ENCODE measurements around the gene PSMD2. TPM values are rescaled to one million over a fixed set of nuclear protein-coding genes. Genes with fewer than 3 reads are reported as not detected.

Gene PSMD2
- polyA plus RNA-seq, 1 donor from 2014 or later, result 319 TPM

DNA sequence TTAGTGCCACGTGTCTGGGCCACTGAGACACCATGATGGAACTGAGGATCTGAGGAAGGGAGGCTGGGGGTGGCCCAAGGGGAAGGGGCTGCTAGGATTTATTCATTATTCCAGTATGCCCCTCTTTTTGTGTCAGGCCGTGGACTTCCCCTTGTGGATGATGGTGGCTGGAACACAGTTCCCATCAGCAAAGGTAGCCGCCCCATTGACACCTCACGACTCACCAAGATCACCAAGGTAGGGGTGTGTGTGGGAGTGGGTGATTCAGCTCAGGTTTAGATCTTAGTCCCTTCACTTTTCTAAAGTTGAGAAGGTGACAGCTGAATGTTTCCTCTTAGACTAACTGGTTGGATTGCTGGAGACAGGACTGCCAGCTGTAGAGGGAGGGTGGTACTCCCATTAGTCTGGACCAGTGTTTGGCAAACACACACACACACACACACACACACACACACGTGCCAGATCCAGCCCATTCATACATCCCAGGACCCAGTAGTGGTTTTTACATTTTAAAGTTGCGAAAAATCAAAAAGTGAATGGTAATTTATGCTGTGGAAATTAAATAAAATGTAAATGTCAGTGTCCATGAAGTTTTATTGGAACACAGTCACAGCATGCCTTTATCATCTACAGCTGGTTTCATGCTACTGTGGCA lies 26.8 kb downstream of the PSMD2 start:
- TF ChIP-seq EZH2 (IDR thresholded peaks at IDR 0.05; ENCODE audit: borderline replicate concordance, insufficient read depth, low read length, poor library complexity, severe bottlenecking) (no peak), MXI1 (conservative IDR thresholded peaks at IDR 0.05; ENCODE audit: poor library complexity, severe bottlenecking) (no peak)
- TF ChIP-seq, protein P1, sequence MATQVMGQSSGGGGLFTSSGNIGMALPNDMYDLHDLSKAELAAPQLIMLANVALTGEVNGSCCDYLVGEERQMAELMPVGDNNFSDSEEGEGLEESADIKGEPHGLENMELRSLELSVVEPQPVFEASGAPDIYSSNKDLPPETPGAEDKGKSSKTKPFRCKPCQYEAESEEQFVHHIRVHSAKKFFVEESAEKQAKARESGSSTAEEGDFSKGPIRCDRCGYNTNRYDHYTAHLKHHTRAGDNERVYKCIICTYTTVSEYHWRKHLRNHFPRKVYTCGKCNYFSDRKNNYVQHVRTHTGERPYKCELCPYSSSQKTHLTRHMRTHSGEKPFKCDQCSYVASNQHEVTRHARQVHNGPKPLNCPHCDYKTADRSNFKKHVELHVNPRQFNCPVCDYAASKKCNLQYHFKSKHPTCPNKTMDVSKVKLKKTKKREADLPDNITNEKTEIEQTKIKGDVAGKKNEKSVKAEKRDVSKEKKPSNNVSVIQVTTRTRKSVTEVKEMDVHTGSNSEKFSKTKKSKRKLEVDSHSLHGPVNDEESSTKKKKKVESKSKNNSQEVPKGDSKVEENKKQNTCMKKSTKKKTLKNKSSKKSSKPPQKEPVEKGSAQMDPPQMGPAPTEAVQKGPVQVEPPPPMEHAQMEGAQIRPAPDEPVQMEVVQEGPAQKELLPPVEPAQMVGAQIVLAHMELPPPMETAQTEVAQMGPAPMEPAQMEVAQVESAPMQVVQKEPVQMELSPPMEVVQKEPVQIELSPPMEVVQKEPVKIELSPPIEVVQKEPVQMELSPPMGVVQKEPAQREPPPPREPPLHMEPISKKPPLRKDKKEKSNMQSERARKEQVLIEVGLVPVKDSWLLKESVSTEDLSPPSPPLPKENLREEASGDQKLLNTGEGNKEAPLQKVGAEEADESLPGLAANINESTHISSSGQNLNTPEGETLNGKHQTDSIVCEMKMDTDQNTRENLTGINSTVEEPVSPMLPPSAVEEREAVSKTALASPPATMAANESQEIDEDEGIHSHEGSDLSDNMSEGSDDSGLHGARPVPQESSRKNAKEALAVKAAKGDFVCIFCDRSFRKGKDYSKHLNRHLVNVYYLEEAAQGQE (IDR thresholded peaks at IDR 0.05; ENCODE audit: borderline replicate concordance), result no peak
- peaks cover 4% of the 10 kb centered on the region for H3K36me3 ChIP-seq (ENCODE audit: insufficient read depth, low read length)
- H3K79me2 ChIP-seq (replicated peaks; ENCODE audit: insufficient read depth, low read length), result no peaks in the 10 kb centered on the region

DNA sequence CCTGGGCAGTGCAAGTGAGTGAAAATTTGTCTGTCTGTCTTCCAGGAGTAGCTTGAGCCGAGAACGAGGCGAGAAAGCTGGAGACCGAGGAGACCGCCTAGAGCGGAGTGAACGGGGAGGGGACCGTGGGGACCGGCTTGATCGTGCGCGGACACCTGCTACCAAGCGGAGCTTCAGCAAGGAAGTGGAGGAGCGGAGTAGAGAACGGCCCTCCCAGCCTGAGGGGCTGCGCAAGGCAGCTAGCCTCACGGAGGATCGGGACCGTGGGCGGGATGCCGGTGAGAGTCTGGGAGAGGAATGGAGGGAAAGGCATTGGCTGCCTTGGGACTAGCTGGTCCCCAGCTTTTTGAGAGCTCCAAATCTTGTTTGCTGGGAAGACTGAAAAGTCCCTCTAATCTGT lies 28.1 kb downstream of the PSMD2 start:
- Histone ChIP-seq H3K27me3 (ENCODE audit: insufficient read depth, low read depth, low read length) (no peaks in the 10 kb centered on the region), H3K79me2 (replicated peaks; ENCODE audit: insufficient read depth, low read length) (no peaks in the 10 kb centered on the region), H3K36me3 (ENCODE audit: insufficient read depth, low read length) (peaks cover 4% of the 10 kb centered on the region), H4K20me1 (ENCODE audit: insufficient read depth) (no peaks in the 10 kb centered on the region), H3K9me2 (ENCODE audit: insufficient read depth, low read length) (no peaks in the 10 kb centered on the region), H3K9ac (ENCODE audit: low read length) (no peak overlapping the region), H3K4me3 (ENCODE audit: low read length) (no peak overlapping the region), H3K27ac (ENCODE audit: low read length) (no peak overlapping the region), H3K4me2 (ENCODE audit: low read length) (no peak overlapping the region), H2AFZ (ENCODE audit: low read depth, low read length) (no peak overlapping the region), H3F3A (ENCODE audit: insufficient read depth, low read length, poor library complexity, severe bottlenecking) (no peaks in the 10 kb centered on the region), H3K9me3 (ENCODE audit: low read length) (no peaks in the 10 kb centered on the region)
- TF ChIP-seq POLR2AphosphoS5 (IDR thresholded peaks at IDR 0.05) (no peak), EP300 (conservative IDR thresholded peaks at IDR 0.05; ENCODE audit: poor library complexity, severe bottlenecking) (no peak)

More for the DNA sequence above, 26.8 kb downstream of the PSMD2 start:
- Histone ChIP-seq H3K9me2 (ENCODE audit: insufficient read depth, low read length) (no peaks in the 10 kb centered on the region), H2AFZ (ENCODE audit: low read depth, low read length) (no peak overlapping the region), H3K9ac (ENCODE audit: low read length) (no peak overlapping the region), H3K27me3 (ENCODE audit: insufficient read depth, low read depth, low read length) (no peaks in the 10 kb centered on the region), H3K4me2 (ENCODE audit: low read length) (no peak overlapping the region), H3K4me3 (ENCODE audit: low read length) (no peak overlapping the region), H3F3A (ENCODE audit: insufficient read depth, low read length, poor library complexity, severe bottlenecking) (no peaks in the 10 kb centered on the region), H3K9me3 (ENCODE audit: low read length) (no peaks in the 10 kb centered on the region), H4K20me1 (ENCODE audit: insufficient read depth) (no peaks in the 10 kb centered on the region), H3K27ac (ENCODE audit: low read length) (no peak overlapping the region)

DNA sequence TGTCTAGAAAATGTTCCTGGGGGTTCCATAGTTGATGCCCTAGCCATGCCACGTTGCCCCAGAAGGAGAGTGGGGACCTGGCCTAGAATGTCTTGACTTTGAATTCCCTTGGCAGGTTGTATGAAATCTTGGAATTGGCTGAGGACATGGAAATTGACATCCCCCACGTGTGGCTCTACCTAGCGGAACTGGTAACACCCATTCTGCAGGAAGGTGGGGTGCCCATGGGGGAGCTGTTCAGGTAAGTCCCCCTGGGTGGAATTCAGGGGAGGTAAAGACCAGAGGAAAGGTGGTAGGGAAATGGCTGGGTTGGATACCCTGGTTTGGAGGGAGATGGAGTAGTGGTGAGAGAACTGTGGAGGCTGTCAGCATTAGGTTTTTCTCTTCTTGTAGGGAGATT lies 29.5 kb downstream of the PSMD2 start:
- Histone ChIP-seq H3K79me2 (replicated peaks; ENCODE audit: insufficient read depth, low read length) (no peaks in the 10 kb centered on the region), H4K20me1 (ENCODE audit: insufficient read depth) (no peaks in the 10 kb centered on the region), H3K9me3 (ENCODE audit: low read length) (no peaks in the 10 kb centered on the region), H3F3A (ENCODE audit: insufficient read depth, low read length, poor library complexity, severe bottlenecking) (no peaks in the 10 kb centered on the region), H3K27me3 (ENCODE audit: insufficient read depth, low read depth, low read length) (no peaks in the 10 kb centered on the region), H3K36me3 (ENCODE audit: insufficient read depth, low read length) (peaks cover 4% of the 10 kb centered on the region), H2AFZ (ENCODE audit: low read depth, low read length) (no peak overlapping the region), H3K4me2 (ENCODE audit: low read length) (no peak overlapping the region), H3K27ac (ENCODE audit: low read length) (no peak overlapping the region), H3K9ac (ENCODE audit: low read length) (no peak overlapping the region), H3K4me3 (ENCODE audit: low read length) (no peak overlapping the region), H3K9me2 (ENCODE audit: insufficient read depth, low read length) (no peaks in the 10 kb centered on the region)
- TF ChIP-seq EP300 (conservative IDR thresholded peaks at IDR 0.05; ENCODE audit: poor library complexity, severe bottlenecking) (no peak), POLR2AphosphoS5 (IDR thresholded peaks at IDR 0.05) (no peak), EZH2 (IDR thresholded peaks at IDR 0.05; ENCODE audit: borderline replicate concordance, insufficient read depth, low read length, poor library complexity, severe bottlenecking) (no peak), SMC3 (conservative IDR thresholded peaks at IDR 0.05; ENCODE audit: poor library complexity) (no peak), MXI1 (conservative IDR thresholded peaks at IDR 0.05; ENCODE audit: poor library complexity, severe bottlenecking) (no peak), TAF1 (IDR thresholded peaks at IDR 0.05; ENCODE audit: low read depth) (no peak), RAD21 (conservative IDR thresholded peaks at IDR 0.05) (no peak)
- TF ChIP-seq, protein P2, sequence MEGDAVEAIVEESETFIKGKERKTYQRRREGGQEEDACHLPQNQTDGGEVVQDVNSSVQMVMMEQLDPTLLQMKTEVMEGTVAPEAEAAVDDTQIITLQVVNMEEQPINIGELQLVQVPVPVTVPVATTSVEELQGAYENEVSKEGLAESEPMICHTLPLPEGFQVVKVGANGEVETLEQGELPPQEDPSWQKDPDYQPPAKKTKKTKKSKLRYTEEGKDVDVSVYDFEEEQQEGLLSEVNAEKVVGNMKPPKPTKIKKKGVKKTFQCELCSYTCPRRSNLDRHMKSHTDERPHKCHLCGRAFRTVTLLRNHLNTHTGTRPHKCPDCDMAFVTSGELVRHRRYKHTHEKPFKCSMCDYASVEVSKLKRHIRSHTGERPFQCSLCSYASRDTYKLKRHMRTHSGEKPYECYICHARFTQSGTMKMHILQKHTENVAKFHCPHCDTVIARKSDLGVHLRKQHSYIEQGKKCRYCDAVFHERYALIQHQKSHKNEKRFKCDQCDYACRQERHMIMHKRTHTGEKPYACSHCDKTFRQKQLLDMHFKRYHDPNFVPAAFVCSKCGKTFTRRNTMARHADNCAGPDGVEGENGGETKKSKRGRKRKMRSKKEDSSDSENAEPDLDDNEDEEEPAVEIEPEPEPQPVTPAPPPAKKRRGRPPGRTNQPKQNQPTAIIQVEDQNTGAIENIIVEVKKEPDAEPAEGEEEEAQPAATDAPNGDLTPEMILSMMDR (IDR thresholded peaks at IDR 0.05; ENCODE audit: poor library complexity, severe bottlenecking), result no peak
- TF ChIP-seq, protein P1 (IDR thresholded peaks at IDR 0.05; ENCODE audit: borderline replicate concordance), result no peak

All from neural cell (in vitro differentiated cells).